ENCODE data around the gene SLC1A4.

The SLC1A4 gene

GRCh38 chr2:65020943-65021528, 31.8 kb downstream of the SLC1A4 start:
- H3K9ac ChIP-seq (ENCODE audit: low read depth, low read length), result no peak overlapping the region
- no peak overlapping the region for H3K4me3 ChIP-seq (ENCODE audit: low read length)
- no peaks in the 10 kb centered on the region for H3K9me3 ChIP-seq (replicated peaks; ENCODE audit: low read length)
- no peak overlapping the region for H3K4me2 ChIP-seq (ENCODE audit: low read length)
- H3K36me3 ChIP-seq (ENCODE audit: insufficient read depth, low read length), result peaks cover 28% of the 10 kb centered on the region
- H3K4me1 ChIP-seq (ENCODE audit: control insufficient read depth, insufficient read depth, low read length), result peaks cover 8% of the 10 kb centered on the region
- no peaks in the 10 kb centered on the region for H3K27me3 ChIP-seq (ENCODE audit: control insufficient read depth, insufficient read depth, low read length)

- H3K9ac ChIP-seq (ENCODE audit: low read depth, low read length), result no peak overlapping the region
- no peaks in the 10 kb centered on the region for H3K9me3 ChIP-seq (replicated peaks; ENCODE audit: low read length)
- H3K4me3 ChIP-seq (ENCODE audit: low read length), result no peak overlapping the region
- H3K4me2 ChIP-seq (ENCODE audit: low read length), result no peak overlapping the region
- H3K27me3 ChIP-seq (ENCODE audit: control insufficient read depth, insufficient read depth, low read length), result no peaks in the 10 kb centered on the region
- H3K36me3 ChIP-seq (ENCODE audit: insufficient read depth, low read length), result peaks cover 22% of the 10 kb centered on the region
- peaks cover 8% of the 10 kb centered on the region for H3K4me1 ChIP-seq (ENCODE audit: control insufficient read depth, insufficient read depth, low read length)
Observed at GRCh38 chr2:65021709-65022108, 32.5 kb downstream of the SLC1A4 start.

GRCh38 chr2:65022189-65022588, 33.0 kb downstream of the SLC1A4 start:
- Histone ChIP-seq H3K4me1 (ENCODE audit: control insufficient read depth, insufficient read depth, low read length) (peaks cover 8% of the 10 kb centered on the region), H3K9ac (ENCODE audit: low read depth, low read length) (no peak overlapping the region), H3K4me3 (ENCODE audit: low read length) (no peak overlapping the region), H3K27me3 (ENCODE audit: control insufficient read depth, insufficient read depth, low read length) (no peaks in the 10 kb centered on the region), H3K36me3 (ENCODE audit: insufficient read depth, low read length) (peaks cover 20% of the 10 kb centered on the region), H3K4me2 (ENCODE audit: low read length) (no peak overlapping the region), H3K9me3 (replicated peaks; ENCODE audit: low read length) (no peaks in the 10 kb centered on the region)

GRCh38 chr2:65023742-65024141, 34.5 kb downstream of the SLC1A4 start:
- no peak overlapping the region for H3K9ac ChIP-seq (ENCODE audit: low read depth, low read length)
- H3K36me3 ChIP-seq (ENCODE audit: insufficient read depth, low read length), result peaks cover 11% of the 10 kb centered on the region
- peaks cover 8% of the 10 kb centered on the region for H3K4me1 ChIP-seq (ENCODE audit: control insufficient read depth, insufficient read depth, low read length)
- no peaks in the 10 kb centered on the region for H3K27me3 ChIP-seq (ENCODE audit: control insufficient read depth, insufficient read depth, low read length)
- no peak overlapping the region for H3K4me3 ChIP-seq (ENCODE audit: low read length)
- no peaks in the 10 kb centered on the region for H3K9me3 ChIP-seq (replicated peaks; ENCODE audit: low read length)
- H3K4me2 ChIP-seq (ENCODE audit: low read length), result no peak overlapping the region

- no peak overlapping the region for H3K9ac ChIP-seq (ENCODE audit: low read depth, low read length)
- no peaks in the 10 kb centered on the region for H3K27me3 ChIP-seq (ENCODE audit: control insufficient read depth, insufficient read depth, low read length)
- H3K4me3 ChIP-seq (ENCODE audit: low read length), result no peak overlapping the region
- no peak overlapping the region for H3K4me2 ChIP-seq (ENCODE audit: low read length)
- H3K36me3 ChIP-seq (ENCODE audit: insufficient read depth, low read length), result peaks cover 10% of the 10 kb centered on the region
- peaks cover 8% of the 10 kb centered on the region for H3K4me1 ChIP-seq (ENCODE audit: control insufficient read depth, insufficient read depth, low read length)
- H3K9me3 ChIP-seq (replicated peaks; ENCODE audit: low read length), result no peaks in the 10 kb centered on the region
Observed at GRCh38 chr2:65024149-65024829, 35.1 kb downstream of the SLC1A4 start.

GRCh38 chr2:65025453-65026123, 36.4 kb downstream of the SLC1A4 start:
- Histone ChIP-seq H3K4me2 (ENCODE audit: low read length) (no peak overlapping the region), H3K4me1 (ENCODE audit: control insufficient read depth, insufficient read depth, low read length) (peaks cover 8% of the 10 kb centered on the region), H3K4me3 (ENCODE audit: low read length) (no peak overlapping the region), H3K9me3 (replicated peaks; ENCODE audit: low read length) (no peaks in the 10 kb centered on the region), H3K27me3 (ENCODE audit: control insufficient read depth, insufficient read depth, low read length) (peaks cover under 1% of the 10 kb centered on the region), H3K9ac (ENCODE audit: low read depth, low read length) (no peak overlapping the region), H3K36me3 (ENCODE audit: insufficient read depth, low read length) (peaks cover 10% of the 10 kb centered on the region)

GRCh38 chr2:65026154-65026553, 37.0 kb downstream of the SLC1A4 start:
- Histone ChIP-seq H3K4me1 (ENCODE audit: control insufficient read depth, insufficient read depth, low read length) (peaks cover 8% of the 10 kb centered on the region), H3K4me2 (ENCODE audit: low read length) (no peak overlapping the region), H3K36me3 (ENCODE audit: insufficient read depth, low read length) (peaks cover 8% of the 10 kb centered on the region), H3K9me3 (replicated peaks; ENCODE audit: low read length) (no peaks in the 10 kb centered on the region), H3K27me3 (ENCODE audit: control insufficient read depth, insufficient read depth, low read length) (peaks cover 7% of the 10 kb centered on the region), H3K9ac (ENCODE audit: low read depth, low read length) (no peak overlapping the region), H3K4me3 (ENCODE audit: low read length) (no peak overlapping the region)

GRCh38 chr2:65026704-65027464, 37.7 kb downstream of the SLC1A4 start:
- H3K4me1 ChIP-seq (ENCODE audit: control insufficient read depth, insufficient read depth, low read length), result peaks cover 8% of the 10 kb centered on the region

GRCh38 chr2:65027616-65028244, 38.5 kb downstream of the SLC1A4 start:
- Histone ChIP-seq H3K9ac (ENCODE audit: low read depth, low read length) (no peak overlapping the region), H3K4me3 (ENCODE audit: low read length) (no peak overlapping the region), H3K27me3 (ENCODE audit: control insufficient read depth, insufficient read depth, low read length) (peaks cover 12% of the 10 kb centered on the region), H3K36me3 (ENCODE audit: insufficient read depth, low read length) (no peaks in the 10 kb centered on the region), H3K9me3 (replicated peaks; ENCODE audit: low read length) (no peaks in the 10 kb centered on the region), H3K4me1 (ENCODE audit: control insufficient read depth, insufficient read depth, low read length) (peaks cover 8% of the 10 kb centered on the region), H3K4me2 (ENCODE audit: low read length) (no peak overlapping the region)

More at GRCh38 chr2:65026704-65027464, 37.7 kb downstream of the SLC1A4 start:
- Histone ChIP-seq H3K4me3 (ENCODE audit: low read length) (no peak overlapping the region), H3K36me3 (ENCODE audit: insufficient read depth, low read length) (peaks cover under 1% of the 10 kb centered on the region), H3K4me2 (ENCODE audit: low read length) (no peak overlapping the region), H3K27me3 (ENCODE audit: control insufficient read depth, insufficient read depth, low read length) (peaks cover 12% of the 10 kb centered on the region), H3K9ac (ENCODE audit: low read depth, low read length) (no peak overlapping the region), H3K9me3 (replicated peaks; ENCODE audit: low read length) (no peaks in the 10 kb centered on the region)

- no peaks in the 10 kb centered on the region for H3K36me3 ChIP-seq (ENCODE audit: insufficient read depth, low read length)
- H3K4me3 ChIP-seq (ENCODE audit: low read length), result no peak overlapping the region
- H3K4me2 ChIP-seq (ENCODE audit: low read length), result no peak overlapping the region
- H3K4me1 ChIP-seq (ENCODE audit: control insufficient read depth, insufficient read depth, low read length), result no peaks in the 10 kb centered on the region
- H3K9ac ChIP-seq (ENCODE audit: low read depth, low read length), result no peak overlapping the region
- peaks cover 12% of the 10 kb centered on the region for H3K27me3 ChIP-seq (ENCODE audit: control insufficient read depth, insufficient read depth, low read length)
- no peaks in the 10 kb centered on the region for H3K9me3 ChIP-seq (replicated peaks; ENCODE audit: low read length)
Observed at GRCh38 chr2:65030476-65031332, 41.5 kb downstream of the SLC1A4 start.

Data from skeletal muscle satellite cell (primary cell).